ENCODE measurements around the gene FOXE1. TPM values are rescaled to one million over a fixed set of nuclear protein-coding genes. Genes with fewer than 3 reads are reported as not detected.
A peak's percentile ranks its signal among the peaks of the same experiment; 100 is the strongest.

The FOXE1 gene
- not detected for total RNA-seq

GRCh38 chr9:97853056-97853843 lies at the start of gene FOXE1:
Gene FOXE1, plus strand, starts transcription at chr9:97853226. Its CDS starts 689 bp downstream, at chr9:97853915.
- DNase-seq (ENCODE audit: low read depth in 2 of 3, low spot score in 2 of 3) = no peak

GRCh38 chr9:97804059-97804365 lies 49.0 kb upstream of the FOXE1 start:
- no peak for DNase-seq (ENCODE audit: low read depth in 2 of 3, low spot score in 2 of 3)

- no peak for DNase-seq (ENCODE audit: low read depth in 2 of 3, low spot score in 2 of 3)
These were observed 46.3 kb upstream of the FOXE1 start for GRCh38 chr9:97806721-97807120.

- DNase-seq (ENCODE audit: low read depth in 2 of 3, low spot score in 2 of 3) = no peak
These were observed 45.3 kb upstream of the FOXE1 start for GRCh38 chr9:97807681-97808080.

- DNase-seq (ENCODE audit: low read depth in 2 of 3, low spot score in 2 of 3) = no peak
These were observed 44.6 kb upstream of the FOXE1 start for GRCh38 chr9:97808415-97808814.

GRCh38 chr9:97808972-97809371 lies 44.1 kb upstream of the FOXE1 start:
- DNase-seq (ENCODE audit: low read depth in 2 of 3, low spot score in 2 of 3) = no peak

- DNase-seq (ENCODE audit: low read depth in 2 of 3, low spot score in 2 of 3) = no peak
These were observed 43.2 kb upstream of the FOXE1 start for GRCh38 chr9:97809666-97810344.

GRCh38 chr9:97811533-97812246 lies 41.3 kb upstream of the FOXE1 start:
- peak in 2 of 3 donors; percentile 11 to 26 for DNase-seq (ENCODE audit: low read depth in 2 of 3, low spot score in 2 of 3)

- no peak for DNase-seq (ENCODE audit: low read depth in 2 of 3, low spot score in 2 of 3)
These were observed 40.8 kb upstream of the FOXE1 start for GRCh38 chr9:97812247-97812543.

GRCh38 chr9:97813072-97813471 lies 40.0 kb upstream of the FOXE1 start:
- DNase-seq (ENCODE audit: low read depth in 2 of 3, low spot score in 2 of 3) = no peak

GRCh38 chr9:97819735-97820134 lies 33.3 kb upstream of the FOXE1 start:
- DNase-seq (ENCODE audit: low read depth in 2 of 3, low spot score in 2 of 3) = no peak

GRCh38 chr9:97820373-97820772 lies 32.7 kb upstream of the FOXE1 start:
- no peak for DNase-seq (ENCODE audit: low read depth in 2 of 3, low spot score in 2 of 3)

GRCh38 chr9:97830884-97831829 lies 21.9 kb upstream of the FOXE1 start:
- no peak for DNase-seq (ENCODE audit: low read depth in 2 of 3, low spot score in 2 of 3)

GRCh38 chr9:97831843-97832636 lies 21.0 kb upstream of the FOXE1 start:
- DNase-seq (ENCODE audit: low read depth in 2 of 3, low spot score in 2 of 3) = peak in 2 of 3 donors; percentile 84 to 95

- no peak for DNase-seq (ENCODE audit: low read depth in 2 of 3, low spot score in 2 of 3)
These were observed 12.5 kb upstream of the FOXE1 start for GRCh38 chr9:97840521-97840920.

GRCh38 chr9:97842960-97843359 lies 10.1 kb upstream of the FOXE1 start:
- DNase-seq (ENCODE audit: low read depth in 2 of 3, low spot score in 2 of 3) = no peak

GRCh38 chr9:97845130-97845529 lies 7.9 kb upstream of the FOXE1 start:
- no peak for DNase-seq (ENCODE audit: low read depth in 2 of 3, low spot score in 2 of 3)

GRCh38 chr9:97845763-97846162 lies 7.3 kb upstream of the FOXE1 start:
- no peak for DNase-seq (ENCODE audit: low read depth in 2 of 3, low spot score in 2 of 3)

- DNase-seq (ENCODE audit: low read depth in 2 of 3, low spot score in 2 of 3) = no peak
These were observed 6.7 kb upstream of the FOXE1 start for GRCh38 chr9:97846347-97846746.

Measured in hematopoietic multipotent progenitor cell (in vitro differentiated cells).